HG03442 (cell line): ENCODE data around the gene C1orf141.
"Not testable (repeated sequence)": the region's sequence is repeated elsewhere in the genome, so short reads cannot be mapped to it uniquely, and the experiment has no call there.

Source experiments
- ATAC-seq: cut with Tn5 transposase; IDR thresholded peaks from one replicate; pipeline ENCODE4 v1.9.1; 2021; ENCODE audit warnings: mild to moderate bottlenecking, moderate library complexity; ENCODE audit not compliant: unreplicated experiment

C1orf141 gene

DNA sequence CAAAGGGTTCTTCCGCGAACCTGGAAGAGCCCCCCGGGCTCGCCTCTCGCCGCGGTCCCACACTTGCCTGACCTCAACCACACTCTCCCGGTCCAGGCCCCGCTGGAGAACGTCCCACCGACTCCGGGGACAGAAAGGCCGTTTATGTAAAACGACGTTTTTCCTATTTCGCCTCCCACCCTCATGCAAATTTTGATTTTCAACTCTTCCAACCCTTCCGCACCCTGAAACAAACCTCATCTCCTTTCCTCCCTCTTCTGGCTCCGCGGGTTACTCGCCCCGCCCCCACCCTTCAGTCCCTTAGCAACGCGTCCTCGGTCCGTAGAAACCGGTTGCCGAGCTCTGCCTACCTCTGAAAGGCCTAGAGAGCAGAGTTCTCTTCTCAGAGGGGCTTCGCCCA, at the start of gene C1orf141:
TSS of gene C1orf141 (minus strand) at position 276 of the 400 bp plus-strand sequence. CDS start 7,730 bp downstream, outside the sequence.
- no peak for ATAC-seq

- ATAC-seq: no peak
Observed at GRCh38 chr1:67175530-67176087, 40.8 kb upstream of the C1orf141 start.

- ATAC-seq: peak; percentile 69
Observed at GRCh38 chr1:67174716-67175284, 40.0 kb upstream of the C1orf141 start.

DNA sequence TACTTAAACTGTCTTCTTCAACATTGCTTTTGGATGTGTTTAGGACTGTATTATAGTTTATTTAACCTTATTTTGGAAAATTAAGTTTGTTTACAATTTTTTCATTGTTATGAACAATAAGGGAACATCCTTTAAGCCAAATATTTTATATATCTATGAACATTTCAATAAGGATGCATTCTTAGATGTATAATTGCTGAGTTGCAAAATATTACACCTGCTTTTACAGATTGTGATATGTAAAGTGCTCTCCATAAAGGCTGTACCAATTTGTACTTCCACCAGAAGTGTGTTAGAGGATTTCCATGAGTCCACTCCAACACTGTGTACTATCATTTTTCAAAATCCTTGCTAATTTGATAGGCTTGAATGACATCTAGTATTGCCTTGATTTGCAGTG, 39.2 kb upstream of the C1orf141 start:
- ATAC-seq: no peak

- no peak for ATAC-seq
Observed at GRCh38 chr1:67171978-67172377, 37.2 kb upstream of the C1orf141 start.

- ATAC-seq: no peak
Observed at GRCh38 chr1:67171574-67171955, 36.8 kb upstream of the C1orf141 start.

- ATAC-seq: no peak
Observed at GRCh38 chr1:67170751-67171573, 36.2 kb upstream of the C1orf141 start.

- ATAC-seq: no peak
Observed at GRCh38 chr1:67169932-67170331, 35.2 kb upstream of the C1orf141 start.

GRCh38 chr1:67169496-67169895, 34.7 kb upstream of the C1orf141 start:
- ATAC-seq: no peak

DNA sequence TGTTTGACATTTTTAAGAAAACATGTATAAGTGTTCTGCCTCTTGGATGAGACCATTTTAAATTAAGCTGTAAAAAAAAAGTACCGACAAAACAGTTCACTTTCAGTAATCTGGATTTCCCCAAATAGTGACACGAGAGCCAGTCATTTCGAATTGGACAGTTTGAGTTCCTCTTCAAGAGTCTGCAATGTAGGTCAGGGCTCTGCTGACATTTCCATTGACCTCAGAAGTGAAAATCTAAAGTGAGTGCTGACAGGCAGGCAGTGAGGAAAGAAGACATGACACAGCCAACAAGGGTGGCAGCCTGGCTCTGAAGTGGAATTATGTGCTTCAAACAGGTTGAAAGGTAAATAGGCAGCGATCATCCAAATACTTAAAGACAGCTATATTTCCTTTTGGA, 31.4 kb upstream of the C1orf141 start, which contains the start of gene IL23R:
TSS of gene IL23R (plus strand) at position 259 of the 400 bp plus-strand sequence. CDS start 1,667 bp downstream, outside the sequence.
- peak; percentile 91 for ATAC-seq

- no peak for ATAC-seq
Observed at GRCh38 chr1:67165468-67166041, 30.8 kb upstream of the C1orf141 start.

DNA sequence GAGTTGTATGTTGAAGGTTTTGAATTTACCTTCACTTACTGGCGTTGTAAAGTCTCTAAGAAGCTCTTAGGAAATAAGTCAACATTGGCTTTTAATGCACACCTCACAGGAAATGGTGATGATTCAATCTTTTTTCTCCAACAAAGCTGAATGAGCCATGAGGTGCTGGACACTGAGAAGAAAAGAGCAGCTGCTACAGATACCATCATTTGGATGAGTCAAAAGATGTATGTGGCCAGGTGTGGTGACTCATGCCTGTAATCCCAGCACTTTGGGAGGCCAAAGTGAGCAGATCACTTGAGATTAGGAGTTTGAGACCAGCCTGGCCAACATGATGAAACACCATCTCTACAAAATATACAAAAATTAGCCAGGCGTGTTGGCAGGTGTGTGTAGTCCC, 28.2 kb upstream of the C1orf141 start:
- peak; percentile 66 for ATAC-seq

GRCh38 chr1:67159233-67159632, 24.5 kb upstream of the C1orf141 start:
- no peak for ATAC-seq

DNA sequence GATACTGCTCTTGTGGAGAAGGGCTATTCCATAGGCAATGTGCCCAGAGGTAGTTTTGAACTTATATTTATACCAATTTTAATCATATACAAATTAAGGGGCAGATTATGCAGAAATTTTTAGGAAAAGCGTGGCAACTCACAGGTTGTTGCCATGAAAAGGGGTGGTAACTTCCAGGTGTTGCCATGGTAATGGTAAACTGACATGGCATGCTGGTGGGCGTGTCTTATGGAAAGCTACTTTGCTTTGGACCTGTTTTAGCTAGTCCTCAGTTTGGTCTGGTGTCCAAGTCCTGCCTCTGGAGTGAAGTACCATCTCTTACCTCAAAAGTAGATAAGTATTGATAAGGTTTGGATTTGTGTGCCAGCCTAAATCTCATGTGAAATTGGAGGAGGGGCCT, 23.6 kb upstream of the C1orf141 start:
- no peak for ATAC-seq

DNA sequence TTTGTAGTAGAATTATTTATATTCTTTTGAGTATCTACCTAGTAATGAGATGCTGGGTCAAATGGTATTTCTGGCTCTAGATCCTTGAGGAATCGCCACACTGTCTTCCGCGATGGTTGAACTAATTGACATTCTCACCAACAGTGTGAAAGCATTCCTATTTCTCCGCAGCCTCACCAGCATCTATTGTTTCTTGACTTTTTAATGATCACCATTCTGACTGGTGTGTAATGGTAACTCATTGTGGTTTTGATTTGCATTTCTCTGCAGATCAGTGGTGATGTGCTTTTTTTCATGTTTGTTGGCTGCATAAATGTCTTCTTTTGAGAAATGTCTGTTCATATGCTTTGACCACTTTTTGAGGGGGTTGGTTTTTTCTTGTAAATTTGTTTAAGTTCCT, 16.2 kb upstream of the C1orf141 start:
- ATAC-seq: no peak

DNA sequence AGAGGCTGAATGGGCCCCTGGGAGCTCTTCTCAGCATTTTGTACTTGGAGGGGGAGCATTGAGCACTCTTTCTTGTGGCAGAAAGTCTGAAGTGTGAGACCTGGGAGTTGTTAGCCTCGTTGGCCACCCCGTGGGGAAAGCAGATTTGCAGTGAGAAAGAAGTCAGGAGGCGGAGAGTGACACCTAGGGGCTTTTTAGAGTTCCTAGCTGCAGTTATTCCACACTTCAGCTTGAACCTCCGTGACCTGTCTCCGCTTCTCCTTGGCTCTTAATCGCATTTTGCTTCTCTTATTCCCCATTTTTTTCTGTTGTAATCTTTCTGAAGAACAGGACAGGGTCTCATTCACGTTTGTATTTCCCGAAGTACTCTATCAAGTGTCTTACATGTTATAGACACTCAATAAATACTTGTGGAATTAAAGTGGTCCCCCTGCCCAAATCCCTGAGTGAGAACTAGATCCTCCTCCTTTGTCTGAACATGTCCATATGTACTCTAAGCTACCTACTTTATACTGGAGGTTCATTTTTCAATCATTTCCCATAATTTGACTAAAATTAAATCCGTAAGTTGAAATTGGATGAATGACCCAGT, 14.5 kb upstream of the C1orf141 start:
- peak; percentile 92 for ATAC-seq

DNA sequence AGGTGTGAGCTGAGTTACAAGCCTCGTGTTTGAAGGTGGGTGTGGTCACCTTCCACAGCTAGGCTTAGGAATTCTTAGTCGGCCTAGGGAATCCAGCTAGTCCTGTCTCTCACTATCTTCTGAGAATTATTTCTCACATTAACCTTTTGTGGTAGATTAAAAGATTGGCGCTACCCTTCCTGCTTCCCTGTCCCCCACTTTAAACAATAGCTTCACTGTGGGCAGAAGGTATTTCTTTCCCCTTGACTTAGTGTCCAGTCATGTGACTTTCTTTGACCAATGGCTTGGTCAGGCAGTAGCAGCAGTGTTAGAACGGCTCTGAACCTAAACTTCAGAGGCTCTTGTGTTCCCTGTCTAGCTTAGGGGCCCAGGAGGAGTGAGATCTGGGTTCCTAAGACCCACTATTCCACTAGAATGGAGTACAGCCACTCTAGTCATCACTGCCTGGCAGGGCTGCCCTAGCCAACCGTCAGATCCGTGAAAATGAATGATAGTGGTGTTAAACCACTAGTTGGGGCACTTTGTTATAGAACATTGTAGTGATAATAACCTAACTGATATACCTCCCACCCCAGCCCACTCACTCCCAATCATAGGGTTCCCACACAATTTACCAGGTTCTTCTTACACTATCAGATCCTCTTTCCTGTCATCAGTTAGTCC, 13.9 kb upstream of the C1orf141 start:
- ATAC-seq: peak; percentile 25

DNA sequence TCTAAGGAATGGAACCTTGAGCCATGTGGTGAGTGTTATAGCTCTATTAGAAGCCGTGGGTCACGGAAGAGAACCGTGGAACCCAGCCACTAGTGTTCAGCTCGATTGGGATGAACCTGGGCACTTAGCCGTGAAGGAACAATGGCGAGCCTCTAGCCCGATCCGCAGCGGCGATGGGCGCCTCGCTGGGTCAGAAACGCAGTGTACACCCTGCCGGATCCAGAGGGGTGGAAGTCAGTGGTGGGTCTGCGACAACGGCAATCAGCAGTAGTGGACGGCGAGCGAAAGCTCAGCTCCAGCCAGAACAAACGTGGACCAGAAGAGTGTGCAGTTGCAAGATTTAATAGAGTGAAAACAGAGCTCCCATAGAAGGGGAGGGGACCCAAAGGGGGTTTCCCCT, 13.2 kb upstream of the C1orf141 start:
- ATAC-seq: not testable (repeated sequence)

DNA sequence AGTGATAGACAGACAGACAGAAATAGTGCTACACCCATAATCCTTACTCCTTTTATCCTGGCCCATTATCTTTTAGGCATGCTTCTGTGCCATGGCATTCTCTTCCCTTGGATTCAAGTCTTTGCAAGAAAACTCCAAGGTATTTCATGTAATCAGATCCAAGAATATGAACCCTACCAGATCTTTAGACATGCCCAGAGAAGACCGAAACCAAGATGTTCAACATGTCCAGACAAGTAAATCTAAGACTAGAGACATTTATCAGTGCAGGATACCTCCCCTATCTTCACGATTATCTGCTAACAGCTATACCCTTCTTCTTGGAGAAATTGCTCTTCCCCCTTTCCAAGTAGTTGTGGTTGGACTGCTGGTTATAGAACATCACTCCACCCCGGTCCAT, 11.8 kb upstream of the C1orf141 start:
- ATAC-seq: no peak

GRCh38 chr1:67146101-67146500, 11.3 kb upstream of the C1orf141 start:
- ATAC-seq: no peak

GRCh38 chr1:67144696-67145095, 9.9 kb upstream of the C1orf141 start:
- ATAC-seq: no peak
